ENCODE data around the gene PNLIPRP3. TPM values are rescaled to one million over a fixed set of nuclear protein-coding genes. Genes with fewer than 3 reads are reported as not detected.
"Not testable (repeated sequence)": the region's sequence is repeated elsewhere in the genome, so short reads cannot be mapped to it uniquely, and the experiment has no call there.

PNLIPRP3 gene
- total RNA-seq, result 10 to 100 TPM; 27.2 to 82.8 (median 45.7) TPM

DNA sequence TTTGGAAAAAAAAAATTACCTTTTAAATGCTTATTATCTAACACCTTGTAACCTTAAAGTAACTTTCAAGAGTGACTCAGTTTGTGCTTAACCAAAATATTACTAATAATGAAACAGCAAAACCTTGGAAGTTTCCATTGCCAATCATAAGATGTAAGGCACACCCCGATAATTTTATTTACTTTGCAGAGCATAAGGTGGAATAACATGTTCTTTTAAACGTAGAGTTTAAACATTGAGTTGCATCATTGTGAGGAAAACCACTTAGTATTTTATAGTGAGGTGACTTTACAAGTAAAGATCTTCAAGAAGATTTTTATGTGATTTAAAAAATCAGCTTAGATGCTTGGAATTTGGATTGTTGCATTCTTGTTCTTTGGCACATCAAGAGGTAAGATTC, at the start of gene PNLIPRP3:
TSS of gene PNLIPRP3 (plus strand) at position 177 of the 400 bp plus-strand sequence. CDS start at position 343, 166 bp downstream.
- TF ChIP-seq POLR2A (IDR thresholded peaks at IDR 0.05), result no peak
- TF ChIP-seq, protein P1, sequence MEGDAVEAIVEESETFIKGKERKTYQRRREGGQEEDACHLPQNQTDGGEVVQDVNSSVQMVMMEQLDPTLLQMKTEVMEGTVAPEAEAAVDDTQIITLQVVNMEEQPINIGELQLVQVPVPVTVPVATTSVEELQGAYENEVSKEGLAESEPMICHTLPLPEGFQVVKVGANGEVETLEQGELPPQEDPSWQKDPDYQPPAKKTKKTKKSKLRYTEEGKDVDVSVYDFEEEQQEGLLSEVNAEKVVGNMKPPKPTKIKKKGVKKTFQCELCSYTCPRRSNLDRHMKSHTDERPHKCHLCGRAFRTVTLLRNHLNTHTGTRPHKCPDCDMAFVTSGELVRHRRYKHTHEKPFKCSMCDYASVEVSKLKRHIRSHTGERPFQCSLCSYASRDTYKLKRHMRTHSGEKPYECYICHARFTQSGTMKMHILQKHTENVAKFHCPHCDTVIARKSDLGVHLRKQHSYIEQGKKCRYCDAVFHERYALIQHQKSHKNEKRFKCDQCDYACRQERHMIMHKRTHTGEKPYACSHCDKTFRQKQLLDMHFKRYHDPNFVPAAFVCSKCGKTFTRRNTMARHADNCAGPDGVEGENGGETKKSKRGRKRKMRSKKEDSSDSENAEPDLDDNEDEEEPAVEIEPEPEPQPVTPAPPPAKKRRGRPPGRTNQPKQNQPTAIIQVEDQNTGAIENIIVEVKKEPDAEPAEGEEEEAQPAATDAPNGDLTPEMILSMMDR (IDR thresholded peaks at IDR 0.05), result no peak
- no peak within 1 kb of the TSS for H3K4me3 ChIP-seq (ENCODE audit: low read depth, poor library complexity, severe bottlenecking)
- intact Hi-C loops (cut with DNase I; ENCODE audit: low total_unique reads), result no loop called here
- no peak for DNase-seq (ENCODE audit: low spot score in 2 of 2)
- 44 to 54% methylated on average over 2 of the region's 2 CpGs for WGBS, 2 donors

DNA sequence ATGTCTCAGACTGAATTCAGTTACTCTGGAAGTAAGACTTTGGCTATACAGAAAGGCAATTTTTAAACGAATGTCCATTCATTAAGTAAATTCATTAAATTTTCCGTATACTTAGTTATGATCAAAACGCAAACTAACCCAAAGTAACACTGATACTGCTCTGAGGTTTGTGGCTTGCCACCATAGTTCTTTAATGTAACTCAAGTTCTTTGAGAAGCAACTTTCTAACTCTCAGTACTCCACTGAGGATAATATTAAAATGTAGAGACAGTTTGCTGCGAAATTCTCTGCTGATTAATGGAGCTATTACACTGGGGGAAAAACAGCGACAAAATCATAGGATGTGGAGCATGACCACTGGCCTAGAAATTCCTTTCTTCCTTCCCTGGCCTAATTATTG, 45.4 kb upstream of the PNLIPRP3 start:
- H3K4me3 ChIP-seq (ENCODE audit: low read depth, poor library complexity, severe bottlenecking), result no peak overlapping the region
- no peak for TF ChIP-seq POLR2A (IDR thresholded peaks at IDR 0.05)
- TF ChIP-seq, protein P1 (IDR thresholded peaks at IDR 0.05), result no peak
- intact Hi-C loops (cut with DNase I; ENCODE audit: low total_unique reads), result no loop called here
- DNase-seq (ENCODE audit: low spot score in 2 of 2), result no peak
- WGBS, 2 donors, result 90 to 91% methylated on average over 5 of the region's 5 CpGs

DNA sequence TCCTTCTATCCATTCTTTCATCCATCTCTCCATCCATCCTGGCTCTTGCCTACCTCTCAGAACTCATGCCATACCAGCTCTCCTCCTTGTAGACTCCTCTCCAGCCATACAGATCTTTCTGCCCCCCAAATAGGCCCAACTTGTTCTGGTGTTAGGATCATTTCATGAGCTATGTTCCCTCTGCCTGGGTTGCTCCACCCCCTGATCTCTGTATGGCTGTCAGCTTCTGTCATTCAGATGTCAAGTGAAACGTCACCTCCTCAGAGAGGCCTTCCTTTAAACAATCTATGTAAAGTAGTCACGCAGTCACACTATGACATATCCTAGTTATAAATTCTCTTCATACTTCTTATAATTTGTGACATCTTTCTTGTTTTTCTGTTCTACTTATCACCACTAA, 42.3 kb upstream of the PNLIPRP3 start:
- intact Hi-C loops (cut with DNase I; ENCODE audit: low total_unique reads), result no loop called here
- DNase-seq (ENCODE audit: low spot score in 2 of 2), result no peak
- H3K4me3 ChIP-seq (ENCODE audit: low read depth, poor library complexity, severe bottlenecking), result no peak overlapping the region
- 88 to 90% methylated on average over 2 of the region's 2 CpGs for WGBS, 2 donors
- TF ChIP-seq, protein P1 (IDR thresholded peaks at IDR 0.05), result no peak
- no peak for TF ChIP-seq POLR2A (IDR thresholded peaks at IDR 0.05)

DNA sequence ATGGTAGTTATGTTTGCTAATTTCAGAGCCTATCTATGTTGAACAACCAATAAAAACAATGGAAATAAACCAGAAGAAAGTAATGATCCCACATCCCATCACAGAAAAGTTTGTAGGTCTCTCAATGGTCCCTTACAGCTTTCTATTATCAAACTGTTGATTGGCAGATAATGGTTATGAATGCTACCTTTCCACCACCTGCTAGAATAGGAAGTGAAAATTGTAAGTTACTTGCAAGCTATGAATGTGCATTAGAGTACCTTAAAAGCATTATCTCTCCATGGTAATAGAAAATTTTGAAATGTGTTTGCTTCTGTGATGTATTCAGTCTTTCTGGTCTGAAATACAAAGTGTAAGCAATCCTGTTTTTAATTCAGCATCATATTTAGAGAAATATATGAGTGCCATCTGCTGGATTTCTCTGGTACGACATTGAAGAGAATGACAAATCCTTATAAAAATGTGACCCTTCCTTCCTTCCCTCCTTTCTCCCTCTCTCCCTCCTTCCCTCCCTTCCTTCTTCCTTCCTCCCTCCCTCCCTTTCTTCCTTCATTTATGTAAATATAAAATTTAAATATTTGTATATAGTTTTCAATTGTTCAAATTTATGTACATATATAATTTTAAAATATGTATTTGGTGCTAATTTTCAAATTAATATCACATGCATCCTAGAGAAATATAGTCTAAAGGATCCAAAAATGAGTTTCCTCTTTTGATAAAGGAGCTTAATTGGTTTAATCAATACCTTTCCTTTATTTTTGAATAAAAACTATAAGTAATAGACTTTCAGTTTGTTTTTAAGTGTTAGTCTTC, 41.4 kb upstream of the PNLIPRP3 start:
- intact Hi-C loops (cut with DNase I; ENCODE audit: low total_unique reads), result no loop called here
- no peak overlapping the region for H3K4me3 ChIP-seq (ENCODE audit: low read depth, poor library complexity, severe bottlenecking)
- WGBS, 2 donors, result 0% methylated on average over 1 of the region's 1 CpG
- TF ChIP-seq, protein P1 (IDR thresholded peaks at IDR 0.05), result peak in 1 of 3 donors; percentile 17
- no peak for TF ChIP-seq POLR2A (IDR thresholded peaks at IDR 0.05)
- no peak for DNase-seq (ENCODE audit: low spot score in 2 of 2)

DNA sequence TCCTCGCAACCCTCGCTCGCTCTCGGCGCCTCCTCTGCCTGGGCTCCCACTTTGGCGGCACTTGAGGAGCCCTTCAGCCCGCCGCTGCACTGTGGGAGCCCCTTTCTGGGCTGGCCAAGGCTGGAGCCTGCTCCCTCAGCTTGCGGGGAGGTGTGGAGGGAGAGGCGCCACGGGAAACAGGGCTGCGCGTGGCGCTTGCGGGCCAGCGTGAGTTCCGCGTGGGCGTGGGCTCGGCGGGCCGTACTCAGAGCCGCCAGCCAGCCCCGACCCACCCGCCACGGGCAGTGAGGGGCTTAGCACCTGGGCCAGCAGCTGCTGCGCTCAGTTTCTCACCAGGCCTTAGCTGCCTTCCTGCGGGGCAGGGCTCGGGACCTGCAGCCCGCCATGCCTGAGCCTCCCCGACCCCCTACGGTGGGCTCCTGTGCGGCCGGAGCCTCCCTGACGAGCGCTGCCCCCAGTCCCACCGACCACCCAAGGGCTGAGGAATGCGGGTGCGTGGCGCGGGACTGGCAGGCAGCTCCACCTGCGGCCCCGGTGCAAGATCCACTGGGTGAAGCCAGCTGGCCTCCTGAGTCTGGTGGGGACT, 34.3 kb upstream of the PNLIPRP3 start:
- intact Hi-C loops (cut with DNase I; ENCODE audit: low total_unique reads), result not testable (repeated sequence)

DNA sequence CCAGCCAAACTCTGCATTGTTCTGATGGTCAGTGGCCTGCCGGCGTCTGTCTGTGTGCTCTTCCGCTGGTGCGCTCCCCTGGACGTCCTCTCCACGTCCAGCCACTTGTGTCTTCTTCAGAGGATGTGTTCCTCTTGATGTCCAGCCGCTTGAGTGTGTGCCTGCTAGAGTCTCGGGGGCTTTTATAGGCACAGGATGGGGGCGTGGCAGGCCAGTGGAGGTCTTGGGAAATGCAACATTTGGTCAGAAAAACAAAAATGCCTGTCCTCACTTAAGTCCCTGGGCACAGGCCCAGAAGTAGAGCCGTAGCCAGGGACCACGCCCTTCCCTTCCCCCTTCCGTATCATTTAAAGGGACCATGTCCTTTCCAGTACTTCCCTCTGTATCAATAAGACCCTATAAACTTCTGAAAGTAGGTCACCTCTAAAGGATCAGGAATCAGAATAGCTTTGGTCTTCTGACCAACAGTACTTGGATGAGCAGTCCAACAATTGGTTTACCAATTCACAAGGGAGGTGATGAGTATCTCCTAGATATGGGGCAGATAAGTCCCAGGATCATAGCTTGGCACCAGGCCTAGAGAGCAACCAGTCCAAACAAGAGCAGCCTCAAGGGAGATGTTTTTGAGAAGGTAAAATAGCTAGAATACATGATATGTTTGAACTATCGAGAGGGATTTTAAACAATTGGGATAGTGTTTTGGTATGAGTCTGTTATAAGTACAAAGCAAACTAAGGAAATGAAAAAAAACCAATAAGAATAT, 32.2 kb upstream of the PNLIPRP3 start:
- no peak overlapping the region for H3K4me3 ChIP-seq (ENCODE audit: low read depth, poor library complexity, severe bottlenecking)
- WGBS, 2 donors, result 56 to 70% methylated on average over 13 of the region's 13 CpGs
- intact Hi-C loops (cut with DNase I; ENCODE audit: low total_unique reads), result no loop called here
- no peak for TF ChIP-seq POLR2A (IDR thresholded peaks at IDR 0.05)
- TF ChIP-seq, protein P1 (IDR thresholded peaks at IDR 0.05), result no peak
- no peak for DNase-seq (ENCODE audit: low spot score in 2 of 2)

More for the DNA sequence above, 34.3 kb upstream of the PNLIPRP3 start:
- H3K4me3 ChIP-seq (ENCODE audit: low read depth, poor library complexity, severe bottlenecking); DNase-seq (ENCODE audit: low spot score in 2 of 2): not testable (repeated sequence)
- WGBS, 2 donors, result 95 to 96% methylated on average over 32 to 33 of the region's 43 CpGs

All from lower leg skin (tissue), 4 donors.